Superior temporal gyrus (tissue), 1 donor: ENCODE results near the gene UROC1.

Source experiments
- DNase-seq: peaks from one replicate; pipeline ENCODE4 v3.0.0-alpha.2; 2016; ENCODE audit errors: extremely low spot score

The UROC1 gene

GRCh38 chr3:126440709-126440995 lies 76.9 kb downstream of the UROC1 start:
- no peak for DNase-seq

GRCh38 chr3:126439968-126440708 lies 77.4 kb downstream of the UROC1 start:
- no peak for DNase-seq

GRCh38 chr3:126439346-126439967 lies 78.1 kb downstream of the UROC1 start:
- no peak for DNase-seq

GRCh38 chr3:126438746-126439145 lies 78.8 kb downstream of the UROC1 start:
- DNase-seq: no peak

- no peak for DNase-seq
Observed at GRCh38 chr3:126438186-126438585, 79.4 kb downstream of the UROC1 start.

GRCh38 chr3:126436826-126437717 lies 80.5 kb downstream of the UROC1 start:
- no peak for DNase-seq

GRCh38 chr3:126435456-126436315 lies 81.9 kb downstream of the UROC1 start:
- no peak for DNase-seq

- DNase-seq: no peak
Observed at GRCh38 chr3:126434931-126435411, 82.6 kb downstream of the UROC1 start.

GRCh38 chr3:126434264-126434590 lies 83.3 kb downstream of the UROC1 start:
- no peak for DNase-seq

- no peak for DNase-seq
Observed at GRCh38 chr3:126433496-126434263, 83.9 kb downstream of the UROC1 start.

GRCh38 chr3:126433105-126433430 lies 84.5 kb downstream of the UROC1 start:
- no peak for DNase-seq

GRCh38 chr3:126432361-126433104 lies 85.0 kb downstream of the UROC1 start:
- DNase-seq: no peak
